K562 (cell line): Measurements from ENCODE around the gene HAUS1. TPM values are rescaled to one million over a fixed set of nuclear protein-coding genes. Genes with fewer than 3 reads are reported as not detected.
A peak's percentile ranks its signal among the peaks of the same experiment; 100 is the strongest.

Experiments used
- DIDO1 ChIP-seq: fragments of 450-650 bp; IDR thresholded peaks from 2 replicates; pipeline ENCODE4 v1.6.1; 2016; ENCODE audit warnings: low read depth, missing biosample characterization, missing genetic modification characterization
- DNMT1 ChIP-seq: fragments of 450-650 bp; IDR thresholded peaks from 2 replicates; pipeline ENCODE4 v1.6.1; 2016; ENCODE audit warnings: antibody characterized with exemption, mild to moderate bottlenecking
- ESRRA ChIP-seq: fragments of 450-650 bp; IDR thresholded peaks from 2 replicates; pipeline ENCODE4 v1.6.1; 2014; ENCODE audit warnings: low read depth, mild to moderate bottlenecking, moderate library complexity, borderline replicate concordance
- FOXK1 ChIP-seq: sonication (generic); formaldehyde crosslinking; IDR thresholded peaks from 2 replicates; pipeline ENCODE4 v1.8.0; 2022; ENCODE audit warnings: missing genetic modification reagents, mild to moderate bottlenecking, borderline replicate concordance
- HIVEP1 ChIP-seq: fragments of 250-450 bp; sonication (Bioruptor Pico); IDR thresholded peaks from 2 replicates; pipeline ENCODE4 v1.4.0; 2020; ENCODE audit warnings: mild to moderate bottlenecking
- MITF ChIP-seq: IDR thresholded peaks from 2 replicates; pipeline ENCODE4 v1.6.1; 2014; ENCODE audit warnings: antibody characterized with exemption
- PHF20 ChIP-seq: fragments of 450-650 bp; IDR thresholded peaks from 2 replicates; pipeline ENCODE4 v1.6.1; 2018; ENCODE audit not compliant: partially characterized antibody
- RBM17 ChIP-seq: fragments of 200-400 bp; formaldehyde crosslinking; IDR thresholded peaks from 2 replicates; pipeline ENCODE4 v1.6.1; 2017; ENCODE audit warnings: low read depth, mild to moderate bottlenecking, low read length, borderline replicate concordance
- REST ChIP-seq, 2 experiments: fragments of 450-650 bp; formaldehyde crosslinking in 1 of 2; IDR thresholded peaks; 2 replicates each; pipeline versions ENCODE4 v1.4.0 to v1.6.1; 2014 to 2020; ENCODE audit warnings: mild to moderate bottlenecking in 2 of 2, borderline replicate concordance in 1 of 2, low read depth in 1 of 2
- SNRNP70 ChIP-seq: fragments of 200-400 bp; formaldehyde crosslinking; optimal IDR thresholded peaks from 2 replicates; pipeline ENCODE3; 2017; ENCODE audit warnings: low read depth, low read length
- ZNF518B ChIP-seq: fragments of 250-450 bp; sonication (Bioruptor Pico); IDR thresholded peaks from 2 replicates; pipeline ENCODE4 v1.5.0; 2021; ENCODE audit warnings: mild to moderate bottlenecking, moderate library complexity
- ZNF583 ChIP-seq: fragments of 250-450 bp; sonication (Bioruptor Pico); IDR thresholded peaks from 2 replicates; pipeline ENCODE4 v1.4.0; 2020
- polyA plus RNA-seq, 8 experiments: library from polyadenylated mRNA; depleted of rRNA in 4 of 8; stranded (reverse) in 5 of 8; unstranded in 3 of 8; fragments of >200 nt; fragmentation: Nextera tagmentation in 2 of 8; fragmentation: Illumina TruSeq in 1 of 8; extraction: Ambion mirVana in 2 of 8; extraction: Trizol in 1 of 8; gene quantifications; 2 replicates each; pipeline versions ENCODE4 v1.2.1 to v1.2.3, GENCODE V29; 2011 to 2014; ENCODE audit warnings: inconsistent platforms in 1 of 8, missing spikeins in 1 of 8
- total RNA-seq, 7 experiments: library from RNA; depleted of rRNA in 6 of 7; stranded (reverse); fragments of >200 nt in 6 of 7; fragmentation: Illumina TruSeq in 2 of 7; extraction: Trizol in 2 of 7; gene quantifications; 2 replicates each; pipeline versions ENCODE4 v1.2.1 to v1.2.3, GENCODE V29; 2011 to 2021; ENCODE audit warnings: low replicate concordance in 1 of 7

Gene HAUS1
- total and polyA plus RNA-seq, 9 of the 15 experiments (the other 6 are each of a cell fraction or from before 2014, with no cell fraction given), result 45.6 to 135 (median 76.3) TPM

GRCh38 chr18:46097801-46098615 is 6.2 kb upstream of the HAUS1 start, which contains the start of gene ATP5F1A (continued):
- TF ChIP-seq REST (IDR thresholded peaks at IDR 0.05; ENCODE audit: borderline replicate concordance) (no peak), REST (CRISPR knock-in tag; IDR thresholded peaks at IDR 0.05; ENCODE audit: low read depth) (0 out of 2 replicates have a peak, but pooled peaks have one; percentile 29), HIVEP1 (CRISPR knock-in tag) (no peak), PHF20 (peak; percentile 27), ZNF583 (CRISPR knock-in tag) (0 out of 2 replicates have a peak, but pooled peaks have one; percentile 31), FOXK1 (CRISPR knock-in tag) (peak; percentile 70; the same call in 1 of the 2 replicates), MITF (no peak), SNRNP70 (no peak), RBM17 (no peak), ZNF518B (CRISPR knock-in tag) (no peak), ESRRA (peak; percentile 89), DNMT1 (no peak), DIDO1 (tag) (no peak)
